DND-41 (cell line): ENCODE data around the gene CHMP1B.
"Not testable (repeated sequence)": the region's sequence is repeated elsewhere in the genome, so short reads cannot be mapped to it uniquely, and the experiment has no call there.

ENCODE experiments used
- ATAC-seq: fragments of 200-7000 bp; cut with Tn5 transposase; 3 replicates; pipeline ENCODE4 v1.9.1; 2021; ENCODE audit warnings: low read depth; ENCODE audit not compliant: insufficient read depth
- DNase-seq: peaks from one replicate; pipeline ENCODE4 v3.0.0-alpha.2; 2020
- H2AFZ ChIP-seq: 2 replicates; pipeline ENCODE4 v1.6.0; 2012; ENCODE audit warnings: low read depth, low read length
- H3K27ac ChIP-seq: 2 replicates; pipeline ENCODE4 v1.5.1; 2012; ENCODE audit warnings: low read length, inconsistent platforms
- H3K27me3 ChIP-seq: fragments of 200-600 bp; sonication (generic); 2 replicates; pipeline ENCODE4 v1.6.0; 2012; ENCODE audit warnings: low read length, mild to moderate bottlenecking, inconsistent platforms; ENCODE audit not compliant: insufficient read depth, poor library complexity
- H3K36me3 ChIP-seq: 2 replicates; pipeline ENCODE4 v1.5.1; 2012; ENCODE audit warnings: low read length, inconsistent platforms; ENCODE audit not compliant: insufficient read depth
- H3K4me1 ChIP-seq: 2 replicates; pipeline ENCODE4 v1.5.1; 2012; ENCODE audit warnings: mild to moderate bottlenecking, low read length; ENCODE audit not compliant: insufficient read depth
- H3K4me2 ChIP-seq: 2 replicates; pipeline ENCODE4 v1.6.0; 2012; ENCODE audit warnings: mild to moderate bottlenecking, moderate library complexity, low read length, inconsistent platforms; ENCODE audit not compliant: insufficient read depth
- H3K4me3 ChIP-seq, 2 experiments: fragments of 200-600 bp in 1 of 2; shearing (Covaris generic) in 1 of 2; 2 replicates each; pipeline ENCODE4 v1.5.1; 2012 to 2016; ENCODE audit warnings: inconsistent platforms in 2 of 2, low read length in 2 of 2, mild to moderate bottlenecking in 2 of 2, low read depth in 1 of 2, moderate library complexity in 1 of 2
- H3K79me2 ChIP-seq: 2 replicates; pipeline ENCODE4 v1.6.0; 2012; ENCODE audit warnings: low read length, inconsistent platforms; ENCODE audit not compliant: insufficient read depth
- H3K9ac ChIP-seq: 2 replicates; pipeline ENCODE4 v1.6.0; 2012; ENCODE audit warnings: low read depth, mild to moderate bottlenecking, inconsistent platforms, low read length, moderate library complexity
- H3K9me3 ChIP-seq: 2 replicates; pipeline ENCODE4 v1.5.1; 2012; ENCODE audit warnings: low read length, moderate library complexity, mild to moderate bottlenecking, inconsistent platforms; ENCODE audit not compliant: insufficient read depth, severe bottlenecking
- H4K20me1 ChIP-seq: 2 replicates; pipeline ENCODE4 v1.6.0; 2012; ENCODE audit warnings: low read length; ENCODE audit not compliant: insufficient read depth
- CTCF ChIP-seq: IDR thresholded peaks from 2 replicates; pipeline ENCODE4 v1.5.1; 2012; ENCODE audit warnings: borderline replicate concordance, low read length, moderate library complexity, mild to moderate bottlenecking; ENCODE audit not compliant: poor library complexity, severe bottlenecking; ENCODE audit errors: extremely low read depth
- EZH2 ChIP-seq: IDR thresholded peaks from 3 replicates; pipeline ENCODE4 v1.6.1; 2012; ENCODE audit warnings: borderline replicate concordance, low read depth, mild to moderate bottlenecking, moderate library complexity, low read length, inconsistent platforms; ENCODE audit not compliant: severe bottlenecking

CHMP1B gene

DNA sequence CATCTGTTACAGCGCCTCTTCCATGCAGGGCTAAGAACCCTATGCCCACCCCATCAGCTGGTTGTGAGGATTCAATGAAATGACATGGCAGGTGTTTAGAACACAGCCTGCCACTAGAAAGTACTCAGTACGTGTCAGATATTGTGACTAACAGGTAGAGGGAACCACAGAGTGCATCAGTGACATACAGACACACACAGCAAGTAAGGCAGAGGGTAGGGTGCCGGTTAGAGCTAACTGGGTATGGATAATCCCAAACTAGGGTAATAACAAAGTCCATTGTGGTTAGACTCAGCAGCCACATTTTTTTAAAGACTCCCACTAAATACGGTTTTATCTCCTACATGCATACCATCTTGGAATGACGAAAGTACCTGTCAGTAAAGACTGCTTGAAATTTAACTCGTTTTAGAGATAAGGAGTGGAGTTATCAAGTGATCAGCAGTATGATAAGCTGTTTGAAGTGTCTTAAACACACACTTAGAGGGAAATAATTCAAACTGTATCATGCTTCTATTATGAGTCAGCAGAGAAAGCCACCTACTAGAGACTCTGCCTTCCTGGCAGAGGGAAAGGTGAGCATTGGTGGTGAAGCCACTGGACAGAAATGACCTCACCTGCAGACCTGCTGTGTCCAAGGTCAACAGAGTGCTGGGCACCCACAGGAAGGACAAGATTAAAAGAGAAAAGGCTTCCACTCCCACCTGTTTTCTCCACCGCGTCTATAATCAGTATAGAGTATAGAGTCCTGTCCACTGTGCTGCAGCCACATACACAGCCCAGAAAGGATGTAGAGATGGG, 36.3 kb downstream of the CHMP1B start:
- Histone ChIP-seq H3K4me1 (no peaks in the 10 kb centered on the region), H3K36me3 (peaks cover 65% of the 10 kb centered on the region), H3K9me3 (no peaks in the 10 kb centered on the region), H3K27me3 (no peaks in the 10 kb centered on the region), H3K79me2 (no peaks in the 10 kb centered on the region), H4K20me1 (no peaks in the 10 kb centered on the region), H3K4me3 (no peak overlapping the region), H3K4me2 (no peak overlapping the region), H3K27ac (no peak overlapping the region), H3K9ac (no peak overlapping the region), H2AFZ (no peak overlapping the region)
- ATAC-seq (no peak), DNase-seq (no peak)
- no peak for TF ChIP-seq EZH2

- no peak overlapping the region for H3K4me3 ChIP-seq
- H3K27me3 ChIP-seq = no peaks in the 10 kb centered on the region
- no peak overlapping the region for H3K9ac ChIP-seq
- ATAC-seq (no peak), DNase-seq (no peak)
- no peaks in the 10 kb centered on the region for H3K9me3 ChIP-seq
- H3K36me3 ChIP-seq = peaks cover 76% of the 10 kb centered on the region
- TF ChIP-seq CTCF (no peak), EZH2 (no peak)
- no peaks in the 10 kb centered on the region for H3K79me2 ChIP-seq
- no peaks in the 10 kb centered on the region for H4K20me1 ChIP-seq
- H3K27ac ChIP-seq = no peak overlapping the region
- H3K4me2 ChIP-seq = no peak overlapping the region
- H2AFZ ChIP-seq = no peak overlapping the region
- no peaks in the 10 kb centered on the region for H3K4me1 ChIP-seq
Measured at GRCh38 chr18:11888726-11889125, 37.5 kb downstream of the CHMP1B start.

DNA sequence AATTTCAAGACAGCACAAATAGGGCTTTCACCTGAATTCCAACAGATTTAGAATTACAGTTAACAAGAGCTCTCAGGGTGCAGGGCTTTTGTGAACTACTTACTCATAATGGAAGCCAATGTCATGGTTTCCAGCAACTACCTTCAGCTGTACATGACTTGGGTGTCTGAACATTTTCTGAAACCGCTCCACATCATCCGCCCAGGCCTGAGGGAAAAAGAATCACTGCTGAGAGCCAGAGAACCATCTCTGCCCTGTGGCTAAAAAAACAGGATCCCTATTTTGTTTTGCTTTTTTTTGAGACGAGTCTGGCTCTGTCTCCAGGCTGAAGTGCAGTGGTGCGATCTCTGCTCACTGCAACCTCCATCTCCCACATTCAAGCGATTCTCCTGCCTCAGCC, 38.1 kb downstream of the CHMP1B start:
- no peak for ATAC-seq
- H3K27me3 ChIP-seq = no peaks in the 10 kb centered on the region
- no peak overlapping the region for H3K27ac ChIP-seq
- no peak overlapping the region for H3K4me2 ChIP-seq
- H2AFZ ChIP-seq = no peak overlapping the region
- no peaks in the 10 kb centered on the region for H4K20me1 ChIP-seq
- no peak overlapping the region for H3K4me3 ChIP-seq
- DNase-seq = no peak
- H3K36me3 ChIP-seq = peaks cover 73% of the 10 kb centered on the region
- TF ChIP-seq CTCF (no peak), EZH2 (no peak)
- no peak overlapping the region for H3K9ac ChIP-seq
- H3K9me3 ChIP-seq = no peaks in the 10 kb centered on the region
- H3K4me1 ChIP-seq = no peaks in the 10 kb centered on the region
- H3K79me2 ChIP-seq = no peaks in the 10 kb centered on the region

- Histone ChIP-seq H3K27me3 (no peaks in the 10 kb centered on the region), H2AFZ (no peak overlapping the region), H3K79me2 (no peaks in the 10 kb centered on the region), H3K27ac (no peak overlapping the region), H3K9ac (no peak overlapping the region), H4K20me1 (no peaks in the 10 kb centered on the region), H3K4me2 (no peak overlapping the region), H3K4me3 (no peak overlapping the region), H3K36me3 (peaks cover 70% of the 10 kb centered on the region), H3K9me3 (no peaks in the 10 kb centered on the region), H3K4me1 (no peaks in the 10 kb centered on the region)
- no peak for ATAC-seq
- no peak for TF ChIP-seq CTCF
- TF ChIP-seq EZH2 = no peak
- DNase-seq = no peak
Measured at GRCh38 chr18:11891737-11892136, 40.5 kb downstream of the CHMP1B start.

- H2AFZ ChIP-seq, H3K4me3 ChIP-seq, H3K27me3 ChIP-seq, H3K27ac ChIP-seq, H3K9ac ChIP-seq, H3K4me2 ChIP-seq, DNase-seq, H3K79me2 ChIP-seq, H3K4me1 ChIP-seq, H4K20me1 ChIP-seq, ATAC-seq, H3K9me3 ChIP-seq: not testable (repeated sequence)
- H3K36me3 ChIP-seq = peaks cover 65% of the 10 kb centered on the region
Measured at GRCh38 chr18:11892438-11892837, 41.2 kb downstream of the CHMP1B start.
